GM12873 (cell line): ENCODE measurements around the gene CAMSAP2.

Experiments used
- TF ChIP-seq, protein P1 (sequence below): IDR thresholded peaks from 2 replicates; pipeline ENCODE4 v1.5.1; 2012; ENCODE audit warnings: low read depth, mild to moderate bottlenecking, moderate library complexity, low read length, control low read depth; ENCODE audit not compliant: insufficient read depth; ENCODE audit errors: missing control alignments

CAMSAP2 gene

DNA sequence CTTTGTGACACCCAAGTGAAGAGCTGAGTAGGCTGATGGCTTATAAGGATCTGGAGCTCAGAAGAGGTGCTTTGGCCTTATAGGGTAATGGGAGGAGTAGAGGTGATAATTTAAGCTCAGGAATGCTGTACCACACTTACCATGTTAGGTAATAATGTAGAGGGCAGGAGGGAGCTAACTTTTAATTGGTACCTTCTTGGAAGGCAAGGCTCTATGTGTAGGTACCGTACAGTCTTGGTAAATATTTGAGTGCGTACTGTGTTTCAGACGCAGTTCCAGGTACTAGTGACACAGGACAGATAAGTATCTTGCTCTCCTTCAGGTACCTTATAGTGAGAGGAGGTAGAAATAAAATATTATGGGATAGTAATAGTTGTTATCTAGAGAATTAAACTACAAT is 16.8 kb downstream of the CAMSAP2 start:
- TF ChIP-seq, protein P1, sequence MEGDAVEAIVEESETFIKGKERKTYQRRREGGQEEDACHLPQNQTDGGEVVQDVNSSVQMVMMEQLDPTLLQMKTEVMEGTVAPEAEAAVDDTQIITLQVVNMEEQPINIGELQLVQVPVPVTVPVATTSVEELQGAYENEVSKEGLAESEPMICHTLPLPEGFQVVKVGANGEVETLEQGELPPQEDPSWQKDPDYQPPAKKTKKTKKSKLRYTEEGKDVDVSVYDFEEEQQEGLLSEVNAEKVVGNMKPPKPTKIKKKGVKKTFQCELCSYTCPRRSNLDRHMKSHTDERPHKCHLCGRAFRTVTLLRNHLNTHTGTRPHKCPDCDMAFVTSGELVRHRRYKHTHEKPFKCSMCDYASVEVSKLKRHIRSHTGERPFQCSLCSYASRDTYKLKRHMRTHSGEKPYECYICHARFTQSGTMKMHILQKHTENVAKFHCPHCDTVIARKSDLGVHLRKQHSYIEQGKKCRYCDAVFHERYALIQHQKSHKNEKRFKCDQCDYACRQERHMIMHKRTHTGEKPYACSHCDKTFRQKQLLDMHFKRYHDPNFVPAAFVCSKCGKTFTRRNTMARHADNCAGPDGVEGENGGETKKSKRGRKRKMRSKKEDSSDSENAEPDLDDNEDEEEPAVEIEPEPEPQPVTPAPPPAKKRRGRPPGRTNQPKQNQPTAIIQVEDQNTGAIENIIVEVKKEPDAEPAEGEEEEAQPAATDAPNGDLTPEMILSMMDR = no peak

DNA sequence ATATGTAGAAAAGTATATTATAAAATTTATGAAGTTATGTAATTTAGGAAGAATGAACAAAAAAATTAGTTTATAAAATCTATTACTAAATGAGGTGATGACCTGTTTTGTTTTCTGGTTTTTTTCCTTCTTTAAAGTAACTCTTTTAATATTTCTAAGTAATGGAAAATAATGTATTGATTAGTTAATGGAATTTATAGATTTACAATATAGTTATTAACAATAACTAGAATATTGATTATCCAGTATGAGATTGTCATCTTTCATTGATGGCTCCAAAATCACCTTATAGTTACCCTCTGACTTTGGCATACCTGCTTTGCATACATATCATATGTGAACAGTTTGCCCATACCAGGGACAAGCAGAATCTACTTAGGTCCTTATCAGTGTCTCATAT is 23.4 kb downstream of the CAMSAP2 start:
- TF ChIP-seq, protein P1 = no peak

DNA sequence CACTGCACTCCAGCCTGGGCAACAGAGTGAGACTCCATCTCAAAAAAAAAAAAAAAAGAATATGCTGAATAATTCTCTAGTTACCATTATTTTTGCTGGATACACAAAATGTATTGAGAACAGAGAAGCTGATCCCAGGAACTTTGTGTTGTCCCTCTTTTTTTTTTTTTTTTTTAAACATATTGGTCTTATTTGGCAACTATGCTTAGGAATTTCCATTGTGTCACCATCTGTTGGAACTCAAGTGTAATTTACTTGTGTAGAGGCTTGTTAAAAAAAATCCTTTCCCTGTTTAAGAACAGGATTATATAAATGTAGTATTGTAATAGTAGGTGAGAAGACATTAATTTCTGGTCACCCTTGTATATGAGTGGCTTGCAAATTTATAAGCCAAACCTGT is 28.6 kb downstream of the CAMSAP2 start:
- TF ChIP-seq, protein P1 = no peak

DNA sequence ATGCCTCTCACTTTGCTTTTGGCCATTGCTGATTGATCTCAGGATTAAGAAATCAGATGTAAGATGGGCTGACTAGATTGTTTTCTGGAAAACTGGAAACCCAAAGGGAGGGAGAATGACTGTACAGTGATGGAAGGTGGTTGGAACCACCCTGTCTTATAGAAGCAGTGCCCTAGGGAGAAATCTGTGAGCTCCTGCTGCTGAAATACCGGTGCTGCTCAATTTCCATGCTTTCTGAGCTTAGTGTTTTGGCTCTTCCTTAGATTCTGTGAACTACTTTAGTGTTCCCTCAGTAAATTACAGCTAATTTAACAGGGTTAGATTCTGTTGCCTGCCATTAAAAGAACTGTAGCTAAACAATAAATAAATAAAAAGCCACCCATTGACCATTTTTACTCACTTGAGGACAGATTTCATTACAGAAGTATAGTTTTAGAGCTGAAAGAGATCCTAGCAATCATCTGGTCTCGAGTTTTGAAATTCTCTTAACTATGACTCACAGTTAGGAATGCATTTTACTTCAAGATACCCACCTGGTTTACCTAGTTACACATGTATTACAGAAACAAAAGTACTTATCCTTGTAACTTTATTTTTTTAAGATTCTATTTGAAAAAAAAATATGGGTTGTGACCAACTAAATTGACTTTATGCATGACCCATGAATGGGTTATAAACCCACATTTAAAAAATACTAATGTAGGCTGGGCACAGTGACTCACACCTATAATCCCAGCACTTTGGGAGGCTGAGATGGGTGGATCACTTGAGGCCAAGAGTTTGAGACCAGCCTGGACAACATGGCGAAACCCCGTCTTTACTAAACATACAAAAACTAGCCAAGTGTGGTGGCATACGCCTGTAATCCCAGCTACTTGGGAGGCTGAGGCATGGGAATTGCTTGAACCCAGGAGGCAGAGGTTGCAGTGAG is 33.2 kb downstream of the CAMSAP2 start:
- TF ChIP-seq, protein P1 = no peak

DNA sequence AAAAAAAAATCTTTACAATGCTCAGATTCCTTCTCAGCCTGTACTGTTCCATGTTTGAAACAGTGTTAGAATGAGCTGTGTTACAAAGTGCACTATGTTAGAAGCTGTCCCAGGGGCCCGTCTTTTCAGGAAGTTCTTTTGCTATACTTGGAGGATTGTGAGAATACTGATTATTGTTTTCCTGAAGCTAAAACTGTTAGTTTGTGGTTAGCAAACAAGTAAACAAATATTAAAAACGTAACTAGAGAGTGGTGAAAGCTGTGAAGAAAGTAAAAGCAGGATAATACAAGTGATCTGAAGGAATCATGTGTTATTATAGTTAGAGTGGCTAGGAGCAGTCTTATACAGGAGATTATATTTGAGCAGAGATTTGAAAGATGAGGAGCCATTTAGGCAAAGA is 35.6 kb downstream of the CAMSAP2 start:
- TF ChIP-seq, protein P1 = no peak

DNA sequence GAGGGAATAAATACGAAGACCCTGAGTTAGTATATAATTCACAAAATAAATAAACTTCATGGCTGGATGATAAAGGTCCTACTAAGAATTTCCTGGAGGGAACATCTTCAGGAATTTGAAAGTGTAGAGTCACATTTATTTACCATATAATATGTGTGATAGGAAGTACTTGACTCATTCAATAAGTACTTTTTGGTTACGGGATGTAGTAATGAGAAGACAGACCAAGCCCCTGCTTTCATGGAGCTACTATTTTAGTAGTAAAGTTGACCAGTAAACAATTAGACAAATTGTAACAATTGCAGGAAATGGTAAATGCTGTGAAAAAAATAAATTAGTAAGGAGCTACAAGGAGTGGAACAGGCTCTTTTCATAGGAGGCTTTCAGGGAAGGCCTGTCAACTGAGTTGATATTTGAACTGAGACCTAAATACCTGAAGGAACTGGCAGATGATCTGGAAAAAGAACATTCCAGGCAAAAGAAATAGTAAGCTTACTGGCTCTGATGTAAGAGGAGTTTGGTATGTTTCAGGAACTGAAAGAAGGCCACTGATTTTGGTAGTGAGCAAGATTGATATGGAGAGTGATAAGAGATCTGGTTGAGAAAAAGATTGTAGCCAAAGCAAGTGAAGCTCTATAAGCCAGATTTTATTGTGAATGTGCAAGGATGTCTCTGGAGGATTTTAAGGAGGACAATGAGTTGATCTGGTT is 36.2 kb downstream of the CAMSAP2 start:
- TF ChIP-seq, protein P1 = no peak

DNA sequence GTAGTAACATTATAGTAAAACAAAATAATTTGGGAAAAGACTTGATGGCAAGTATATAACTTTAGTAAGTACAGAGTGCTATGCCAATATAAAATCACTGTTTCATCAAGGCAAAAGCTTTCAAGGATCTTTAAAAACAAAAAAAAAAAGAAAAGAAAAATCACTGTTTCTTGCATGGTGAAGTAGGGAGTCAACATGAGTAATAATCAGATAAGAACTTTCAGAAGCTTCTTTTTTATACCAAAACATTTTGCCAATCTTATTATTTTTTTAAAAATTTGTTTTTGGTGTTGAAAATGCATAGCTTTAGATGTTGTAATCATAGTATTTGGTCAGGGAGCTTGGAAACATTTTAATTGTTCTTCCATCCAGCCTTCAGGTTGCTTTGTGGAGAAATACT is 37.2 kb downstream of the CAMSAP2 start:
- TF ChIP-seq, protein P1 = no peak
